GM12878 (cell line): ENCODE results near the gene IER2.

Source experiments
- CEBPB ChIP-seq, 2 experiments: fragments of 150-350 bp in 1 of 2; IDR thresholded peaks; 2 replicates each; pipeline ENCODE4 v1.6.1; 2012 to 2014; ENCODE audit warnings: low read depth in 2 of 2, low read length in 2 of 2, borderline replicate concordance in 1 of 2, inconsistent platforms in 1 of 2
- CTCF ChIP-seq, 3 experiments: IDR thresholded peaks in 2 of 3; conservative IDR thresholded peaks in 1 of 3; 2 replicates each; pipeline ENCODE4 v1.5.1; 2011; ENCODE audit warnings: low read depth in 3 of 3, low read length in 3 of 3, mild to moderate bottlenecking in 3 of 3, control low read depth in 2 of 3, moderate library complexity in 2 of 3, inconsistent platforms in 1 of 3, mixed read lengths in 1 of 3; ENCODE audit not compliant: control insufficient read depth in 2 of 3, insufficient read depth in 1 of 3; ENCODE audit errors: extremely low read depth in 1 of 3
- EGR1 ChIP-seq, 2 experiments: IDR thresholded peaks; 1 replicate in 1 of 2; 2 replicates in 1 of 2; pipeline ENCODE4 v1.6.1; 2011 to 2012; ENCODE audit warnings: low read depth in 2 of 2, low read length in 2 of 2, borderline replicate concordance in 1 of 2, mild to moderate bottlenecking in 1 of 2, moderate library complexity in 1 of 2
- ELK1 ChIP-seq: IDR thresholded peaks from 2 replicates; pipeline ENCODE4 v1.6.1; 2012; ENCODE audit warnings: low read depth, low read length, improper control_type of control experiment
- EP300 ChIP-seq, 2 experiments: fragments of 150-350 bp in 1 of 2; IDR thresholded peaks; 2 replicates each; pipeline ENCODE4 v1.6.1; 2011 to 2012; ENCODE audit warnings: low read depth in 2 of 2, low read length in 2 of 2, borderline replicate concordance in 1 of 2, improper control_type of control experiment in 1 of 2, inconsistent platforms in 1 of 2; ENCODE audit not compliant: control insufficient read depth in 1 of 2
- MXI1 ChIP-seq: fragments of 150-350 bp; IDR thresholded peaks from 2 replicates; pipeline ENCODE4 v1.6.1; 2011; ENCODE audit warnings: low read depth, mild to moderate bottlenecking, inconsistent platforms, low read length, improper control_type of control experiment
- NBN ChIP-seq: fragments of 450-650 bp; IDR thresholded peaks from 2 replicates; pipeline ENCODE4 v1.6.1; 2016
- POLR2A ChIP-seq: IDR thresholded peaks from 2 replicates; pipeline ENCODE4 v1.6.1; 2011; ENCODE audit warnings: low read depth, mild to moderate bottlenecking, low read length
- RBBP5 ChIP-seq: fragments of 200-600 bp; sonication (generic); conservative IDR thresholded peaks from 2 replicates; pipeline ENCODE4 v1.6.1; 2016
- RFX5 ChIP-seq: IDR thresholded peaks from 2 replicates; pipeline ENCODE4 v1.6.1; 2011; ENCODE audit warnings: low read depth, low read length, improper control_type of control experiment
- TCF7 ChIP-seq: IDR thresholded peaks from 2 replicates; pipeline ENCODE4 v1.6.1; 2014; ENCODE audit warnings: antibody characterized with exemption, borderline replicate concordance

GRCh38 chr19:13171146-13171545, 20.9 kb downstream of the IER2 start:
- no peak for TF ChIP-seq EP300 (IDR thresholded peaks at IDR 0.05; ENCODE audit: borderline replicate concordance in 1 of 2, control insufficient read depth in 1 of 2, low read depth in 2 of 2, low read length in 2 of 2)
- TF ChIP-seq RBBP5 = no peak
- no peak for TF ChIP-seq EGR1 (IDR thresholded peaks at IDR 0.05; ENCODE audit: borderline replicate concordance in 1 of 2, low read depth in 2 of 2, low read length in 2 of 2)
- no peak for TF ChIP-seq CTCF (IDR thresholded peaks at IDR 0.05 in 2 of 3, conservative IDR thresholded peaks at IDR 0.05 in 1 of 3; ENCODE audit: control insufficient read depth in 2 of 3, extremely low read depth in 1 of 3, insufficient read depth in 1 of 3, low read depth in 3 of 3, low read length in 3 of 3)
- no peak for TF ChIP-seq CEBPB (IDR thresholded peaks at IDR 0.05; ENCODE audit: borderline replicate concordance in 1 of 2, low read depth in 2 of 2, low read length in 2 of 2)
- no peak for TF ChIP-seq RFX5
- TF ChIP-seq TCF7 = no peak
- TF ChIP-seq POLR2A = no peak
- no peak for TF ChIP-seq MXI1
- TF ChIP-seq NBN = no peak
- no peak for TF ChIP-seq ELK1
